ENCODE measurements around the gene ADGRL3.
"Not testable (repeated sequence)": the region's sequence is repeated elsewhere in the genome, so short reads cannot be mapped to it uniquely, and the experiment has no call there.

ADGRL3 gene

DNA sequence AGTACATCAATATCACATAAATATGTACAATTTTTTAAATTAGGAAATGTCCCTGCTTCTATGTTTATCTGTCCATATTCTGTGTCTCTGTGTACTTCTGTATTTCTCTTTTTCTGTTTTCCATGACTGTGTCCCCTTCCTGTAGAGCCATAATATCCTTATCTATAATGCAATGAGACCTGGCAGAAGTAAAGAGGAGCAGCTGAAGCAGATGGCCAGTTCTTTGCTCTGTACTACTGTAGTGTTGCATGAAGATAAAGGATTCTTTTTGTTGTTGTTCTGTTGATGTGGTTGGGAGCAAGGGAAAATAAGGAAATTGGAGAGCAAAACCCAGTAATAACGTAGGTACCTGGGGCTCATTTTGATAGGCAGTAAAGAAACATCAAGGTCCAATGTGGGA lies 301.7 kb downstream of the ADGRL3 start:
- Histone ChIP-seq H3K27ac (ENCODE audit: low read depth, low read length) (no peak overlapping the region), H3K36me3 (ENCODE audit: low read length) (no peaks in the 10 kb centered on the region), H3F3A (ENCODE audit: insufficient read depth) (no peaks in the 10 kb centered on the region), H3K9me2 (replicated peaks; ENCODE audit: insufficient read depth, low read length) (no peaks in the 10 kb centered on the region), H4K20me1 (ENCODE audit: low read depth, low read length) (no peaks in the 10 kb centered on the region), H2AFZ (ENCODE audit: low read depth, low read length, severe bottlenecking) (no peak overlapping the region), H3K27me3 (ENCODE audit: low read length) (no peaks in the 10 kb centered on the region), H3K9me3 (ENCODE audit: insufficient read depth, low read length) (no peaks in the 10 kb centered on the region), H3K4me2 (ENCODE audit: low read depth, low read length, poor library complexity, severe bottlenecking) (no peak overlapping the region), H3K79me2 (ENCODE audit: insufficient read depth, low read length) (no peaks in the 10 kb centered on the region), H3K9ac (ENCODE audit: low read length) (no peak overlapping the region), H3K4me3 (ENCODE audit: insufficient read depth, low read length, poor library complexity, severe bottlenecking) (no peak overlapping the region)
- TF ChIP-seq EZH2phosphoT487 (conservative IDR thresholded peaks at IDR 0.05; ENCODE audit: low read length): no peak
- TF ChIP-seq, protein P1, sequence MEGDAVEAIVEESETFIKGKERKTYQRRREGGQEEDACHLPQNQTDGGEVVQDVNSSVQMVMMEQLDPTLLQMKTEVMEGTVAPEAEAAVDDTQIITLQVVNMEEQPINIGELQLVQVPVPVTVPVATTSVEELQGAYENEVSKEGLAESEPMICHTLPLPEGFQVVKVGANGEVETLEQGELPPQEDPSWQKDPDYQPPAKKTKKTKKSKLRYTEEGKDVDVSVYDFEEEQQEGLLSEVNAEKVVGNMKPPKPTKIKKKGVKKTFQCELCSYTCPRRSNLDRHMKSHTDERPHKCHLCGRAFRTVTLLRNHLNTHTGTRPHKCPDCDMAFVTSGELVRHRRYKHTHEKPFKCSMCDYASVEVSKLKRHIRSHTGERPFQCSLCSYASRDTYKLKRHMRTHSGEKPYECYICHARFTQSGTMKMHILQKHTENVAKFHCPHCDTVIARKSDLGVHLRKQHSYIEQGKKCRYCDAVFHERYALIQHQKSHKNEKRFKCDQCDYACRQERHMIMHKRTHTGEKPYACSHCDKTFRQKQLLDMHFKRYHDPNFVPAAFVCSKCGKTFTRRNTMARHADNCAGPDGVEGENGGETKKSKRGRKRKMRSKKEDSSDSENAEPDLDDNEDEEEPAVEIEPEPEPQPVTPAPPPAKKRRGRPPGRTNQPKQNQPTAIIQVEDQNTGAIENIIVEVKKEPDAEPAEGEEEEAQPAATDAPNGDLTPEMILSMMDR (IDR thresholded peaks at IDR 0.05; ENCODE audit: insufficient read depth, low read length, poor library complexity, severe bottlenecking): no peak

DNA sequence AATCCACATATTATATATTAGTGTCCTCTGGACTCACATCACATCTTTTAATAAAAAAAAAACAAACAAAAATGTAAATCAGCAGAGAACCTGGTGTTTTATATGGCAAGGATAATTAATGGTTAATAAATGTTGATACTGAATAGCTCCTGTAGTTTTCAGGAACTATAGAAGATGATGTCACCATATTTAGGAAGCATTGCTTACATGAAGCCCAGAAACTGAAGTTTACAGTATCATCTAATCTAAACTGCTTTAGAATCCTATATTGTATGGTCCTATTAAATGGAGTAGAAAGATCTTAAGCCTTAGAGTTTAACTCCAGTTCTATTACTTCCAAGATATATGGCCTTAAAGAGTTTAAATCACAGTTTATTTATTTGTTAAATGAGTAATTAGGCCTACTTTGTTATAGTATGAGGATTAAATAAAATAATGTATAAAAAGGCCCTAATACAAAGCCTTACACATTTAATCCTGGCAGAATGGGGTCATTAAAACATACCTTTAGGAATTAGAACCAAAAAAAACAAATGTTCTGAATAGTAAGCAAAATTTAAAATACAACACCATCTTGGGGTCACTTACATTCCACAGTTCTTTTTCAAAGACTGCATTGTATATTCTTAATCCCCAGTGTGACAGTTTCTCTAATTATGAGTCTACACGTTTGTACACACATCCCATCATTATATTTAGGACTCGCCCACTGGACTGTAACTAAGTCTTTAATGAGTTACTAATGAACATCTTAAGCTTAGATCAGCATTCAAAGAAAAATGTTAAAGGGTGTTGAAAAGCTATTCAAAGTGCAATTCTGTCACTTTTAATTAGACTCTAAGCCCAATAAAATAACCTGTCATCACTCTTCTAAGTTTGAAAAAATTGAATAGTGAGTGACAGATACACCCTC lies 305.9 kb downstream of the ADGRL3 start:
- Histone ChIP-seq H3K27ac (ENCODE audit: low read depth, low read length) (no peak overlapping the region), H3K9me2 (replicated peaks; ENCODE audit: insufficient read depth, low read length) (no peaks in the 10 kb centered on the region), H3K9ac (ENCODE audit: low read length) (no peak overlapping the region), H3K9me3 (ENCODE audit: insufficient read depth, low read length) (no peaks in the 10 kb centered on the region), H3K79me2 (ENCODE audit: insufficient read depth, low read length) (no peaks in the 10 kb centered on the region), H3K36me3 (ENCODE audit: low read length) (no peaks in the 10 kb centered on the region), H3K4me3 (ENCODE audit: insufficient read depth, low read length, poor library complexity, severe bottlenecking) (no peak overlapping the region), H3K4me2 (ENCODE audit: low read depth, low read length, poor library complexity, severe bottlenecking) (no peak overlapping the region), H3K27me3 (ENCODE audit: low read length) (no peaks in the 10 kb centered on the region), H2AFZ (ENCODE audit: low read depth, low read length, severe bottlenecking) (no peak overlapping the region), H3F3A (ENCODE audit: insufficient read depth) (no peaks in the 10 kb centered on the region), H4K20me1 (ENCODE audit: low read depth, low read length) (no peaks in the 10 kb centered on the region)
- TF ChIP-seq, protein P1 (IDR thresholded peaks at IDR 0.05; ENCODE audit: insufficient read depth, low read length, poor library complexity, severe bottlenecking): no peak
- TF ChIP-seq EZH2phosphoT487 (conservative IDR thresholded peaks at IDR 0.05; ENCODE audit: low read length): no peak

DNA sequence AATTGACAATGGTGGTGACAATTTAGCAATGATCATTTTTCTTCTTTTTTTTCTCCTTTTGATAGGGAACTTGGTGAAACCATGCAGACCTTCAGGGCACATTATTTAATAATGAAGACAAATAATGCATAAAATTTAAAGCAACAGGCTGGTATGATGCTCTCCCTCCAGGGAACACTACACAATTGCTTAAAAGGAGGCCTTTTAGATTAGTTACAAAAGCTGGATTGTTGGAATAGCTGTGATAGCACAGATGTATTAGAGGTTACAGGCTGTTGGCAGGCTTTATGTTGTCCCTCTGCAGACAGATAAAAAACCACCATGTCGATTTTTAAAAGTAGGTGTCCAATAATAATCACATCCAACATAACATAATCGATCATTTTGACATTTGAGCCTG lies 307.0 kb downstream of the ADGRL3 start:
- Histone ChIP-seq H3K4me2 (ENCODE audit: low read depth, low read length, poor library complexity, severe bottlenecking) (no peak overlapping the region), H3K27me3 (ENCODE audit: low read length) (no peaks in the 10 kb centered on the region), H2AFZ (ENCODE audit: low read depth, low read length, severe bottlenecking) (no peak overlapping the region), H3K27ac (ENCODE audit: low read depth, low read length) (no peak overlapping the region), H3K9me2 (replicated peaks; ENCODE audit: insufficient read depth, low read length) (no peaks in the 10 kb centered on the region), H3K36me3 (ENCODE audit: low read length) (no peaks in the 10 kb centered on the region), H3K9ac (ENCODE audit: low read length) (no peak overlapping the region), H3K79me2 (ENCODE audit: insufficient read depth, low read length) (no peaks in the 10 kb centered on the region), H3K9me3 (ENCODE audit: insufficient read depth, low read length) (no peaks in the 10 kb centered on the region), H3K4me3 (ENCODE audit: insufficient read depth, low read length, poor library complexity, severe bottlenecking) (no peak overlapping the region), H4K20me1 (ENCODE audit: low read depth, low read length) (no peaks in the 10 kb centered on the region), H3F3A (ENCODE audit: insufficient read depth) (no peaks in the 10 kb centered on the region)
- no peak for TF ChIP-seq EZH2phosphoT487 (conservative IDR thresholded peaks at IDR 0.05; ENCODE audit: low read length)
- TF ChIP-seq, protein P1 (IDR thresholded peaks at IDR 0.05; ENCODE audit: insufficient read depth, low read length, poor library complexity, severe bottlenecking): no peak

DNA sequence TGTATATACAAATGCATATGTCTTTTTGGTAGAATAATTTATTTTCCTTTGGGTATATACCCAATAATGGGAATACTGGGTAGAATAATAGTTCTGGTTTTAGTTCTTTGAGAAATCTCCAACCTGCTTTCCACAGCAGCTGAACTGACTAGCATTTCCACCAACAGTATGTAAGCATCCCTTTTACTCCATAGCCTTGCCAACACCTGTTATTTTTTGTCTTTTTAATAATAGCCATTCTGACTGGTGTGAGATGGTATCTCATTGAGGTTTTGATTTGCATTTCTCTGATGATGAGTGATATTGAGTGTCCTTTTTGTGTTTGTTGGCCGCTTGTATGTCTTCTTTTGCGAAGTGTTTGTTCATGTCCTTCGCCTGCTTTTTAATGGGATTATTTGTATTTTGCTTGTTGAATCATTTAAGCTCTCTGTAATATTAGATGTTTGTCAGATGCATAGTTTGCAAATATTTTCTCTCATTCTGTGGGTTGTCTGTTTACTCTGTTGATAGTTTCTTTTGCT lies 309.7 kb downstream of the ADGRL3 start:
- not testable (repeated sequence) for H3K4me3 ChIP-seq (ENCODE audit: insufficient read depth, low read length, poor library complexity, severe bottlenecking); H3K36me3 ChIP-seq (ENCODE audit: low read length); H3K27ac ChIP-seq (ENCODE audit: low read depth, low read length); H3K79me2 ChIP-seq (ENCODE audit: insufficient read depth, low read length); H3F3A ChIP-seq (ENCODE audit: insufficient read depth); H3K9me2 ChIP-seq (replicated peaks; ENCODE audit: insufficient read depth, low read length); H3K9ac ChIP-seq (ENCODE audit: low read length); H4K20me1 ChIP-seq (ENCODE audit: low read depth, low read length); H3K9me3 ChIP-seq (ENCODE audit: insufficient read depth, low read length); H3K4me2 ChIP-seq (ENCODE audit: low read depth, low read length, poor library complexity, severe bottlenecking); H2AFZ ChIP-seq (ENCODE audit: low read depth, low read length, severe bottlenecking); H3K27me3 ChIP-seq (ENCODE audit: low read length)
